Forelimb muscle (tissue), 1 donor: ENCODE measurements around the gene KLHDC8A. TPM values are rescaled to one million over a fixed set of nuclear protein-coding genes. Genes with fewer than 3 reads are reported as not detected.
"Not testable (repeated sequence)": the region's sequence is repeated elsewhere in the genome, so short reads cannot be mapped to it uniquely, and the experiment has no call there.

ENCODE experiments used
- DNase-seq: peaks from one replicate; pipeline ENCODE4 v3.0.0-alpha.2; 2013; ENCODE audit warnings: low read depth
- polyA plus RNA-seq: library from polyadenylated mRNA; unstranded; fragments of 120-200 nt; gene quantifications from one replicate; pipeline ENCODE4 v1.2.1, GENCODE V29; 2013; ENCODE audit not compliant: insufficient read length

The KLHDC8A gene
- polyA plus RNA-seq, 1 donor: 0.15 TPM

- DNase-seq: no peak
Observed at GRCh38 chr1:205371871-205372660, 15.3 kb upstream of the KLHDC8A start.

GRCh38 chr1:205370780-205371179 lies 14.1 kb upstream of the KLHDC8A start:
- no peak for DNase-seq

GRCh38 chr1:205369701-205370123 lies 13.0 kb upstream of the KLHDC8A start:
- no peak for DNase-seq

- DNase-seq: no peak
Observed at GRCh38 chr1:205368478-205368877, 11.8 kb upstream of the KLHDC8A start.

GRCh38 chr1:205365945-205366463 lies 9.3 kb upstream of the KLHDC8A start:
- DNase-seq: no peak

GRCh38 chr1:205365086-205365485 lies 8.4 kb upstream of the KLHDC8A start:
- not testable (repeated sequence) for DNase-seq

- no peak for DNase-seq
Observed at GRCh38 chr1:205360891-205361290, 4.2 kb upstream of the KLHDC8A start.

GRCh38 chr1:205359771-205360565 lies 3.2 kb upstream of the KLHDC8A start:
- no peak for DNase-seq

- no peak for DNase-seq
Observed at GRCh38 chr1:205358579-205358978, 1.9 kb upstream of the KLHDC8A start.

GRCh38 chr1:205357567-205357966 lies 845 bp upstream of the KLHDC8A start:
- no peak for DNase-seq

GRCh38 chr1:205355075-205355453 lies 1.7 kb downstream of the KLHDC8A start:
- no peak for DNase-seq

- peak; percentile 48 for DNase-seq
Observed at GRCh38 chr1:205354259-205355074, 2.3 kb downstream of the KLHDC8A start.

GRCh38 chr1:205353612-205354011 lies 3.1 kb downstream of the KLHDC8A start:
- DNase-seq: no peak

GRCh38 chr1:205353191-205353590 lies 3.5 kb downstream of the KLHDC8A start:
- DNase-seq: no peak

GRCh38 chr1:205351984-205352713 lies 4.6 kb downstream of the KLHDC8A start:
- DNase-seq: no peak

GRCh38 chr1:205350691-205351141 lies 6.0 kb downstream of the KLHDC8A start:
- DNase-seq: no peak

- DNase-seq: no peak
Observed at GRCh38 chr1:205350124-205350523, 6.6 kb downstream of the KLHDC8A start.

GRCh38 chr1:205348554-205349487 lies 7.9 kb downstream of the KLHDC8A start:
- no peak for DNase-seq

- no peak for DNase-seq
Observed at GRCh38 chr1:205346956-205347574, 9.7 kb downstream of the KLHDC8A start.
